Stimulated activated memory B cell treated with anti-CD40 and anti-IgM and Interleukin-4, amounts not matched to agents 10 μg/mL and 1 μg/mL and 100 μg/mL, for 72 hours (primary cell): Measurements from ENCODE around the gene ANKS1B.
"Not testable (repeated sequence)": the region's sequence is repeated elsewhere in the genome, so short reads cannot be mapped to it uniquely, and the experiment has no call there.

Experiments used
- ATAC-seq: fragments of 150-1000 bp; cut with Tn5 transposase; 2 replicates; pipeline ENCODE4 v1.10.0; 2021
- H3K27ac Mint-ChIP-seq: one replicate; pipeline ENCODE4 v1.8.0; 2022; ENCODE audit warnings: mild to moderate bottlenecking, mixed read lengths
- H3K27me3 Mint-ChIP-seq: one replicate; pipeline ENCODE4 v1.8.0; 2022; ENCODE audit warnings: mixed read lengths
- H3K36me3 Mint-ChIP-seq: one replicate; pipeline ENCODE4 v1.8.0; 2022; ENCODE audit warnings: mixed read lengths
- H3K4me1 Mint-ChIP-seq: one replicate; pipeline ENCODE4 v1.8.0; 2022; ENCODE audit warnings: mixed read lengths
- H3K4me3 Mint-ChIP-seq: one replicate; pipeline ENCODE4 v1.8.0; 2022; ENCODE audit warnings: mild to moderate bottlenecking, moderate library complexity, mixed read lengths
- H3K9me3 Mint-ChIP-seq: one replicate; pipeline ENCODE4 v1.8.0; 2022; ENCODE audit warnings: mixed read lengths

ANKS1B gene

DNA sequence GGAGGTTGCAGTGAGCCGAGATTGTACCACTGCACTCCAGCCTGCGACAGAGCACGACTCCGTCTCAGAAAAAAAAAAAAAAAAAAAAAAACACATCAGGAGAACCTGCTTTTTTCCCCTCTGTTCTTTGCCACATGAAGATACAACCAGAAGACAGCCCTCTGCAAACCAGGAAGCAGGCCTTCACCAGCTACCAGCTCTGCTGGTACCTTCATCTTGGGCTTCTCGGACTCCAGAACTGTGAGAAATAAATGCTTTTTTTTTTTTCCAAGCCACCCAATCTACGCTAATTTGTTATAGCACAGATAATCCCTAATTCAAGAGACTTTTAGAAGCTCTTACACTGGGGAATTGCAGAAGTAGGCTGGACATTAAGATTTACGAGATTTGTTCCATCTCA is 216.0 kb downstream of the ANKS1B start:
- Mint-ChIP-seq H3K27ac (no peak overlapping the region), H3K4me1 (no peaks in the 10 kb centered on the region), H3K27me3 (no peaks in the 10 kb centered on the region), H3K9me3 (peaks cover 2% of the 10 kb centered on the region), H3K4me3 (no peak overlapping the region), H3K36me3 (no peaks in the 10 kb centered on the region)
- no peak for ATAC-seq

DNA sequence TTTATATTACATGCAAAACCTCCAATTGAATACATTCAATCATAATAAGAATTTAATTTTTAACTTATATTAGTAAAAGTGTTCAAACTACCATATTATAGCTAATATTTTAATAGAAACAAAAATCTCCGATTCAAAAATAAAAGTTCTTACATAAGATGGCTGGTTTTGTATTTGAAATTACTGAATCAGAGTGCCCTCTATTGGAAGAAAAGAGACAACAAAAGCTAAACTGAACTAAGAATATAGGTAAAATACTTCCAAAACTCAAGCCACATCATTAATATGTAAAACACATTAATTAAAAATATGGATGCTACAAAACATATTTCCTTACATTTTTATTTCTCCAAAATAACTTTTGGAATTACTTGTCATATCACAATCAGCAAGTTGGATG is 216.9 kb downstream of the ANKS1B start:
- H3K27ac Mint-ChIP-seq: no peak overlapping the region
- no peak overlapping the region for H3K4me3 Mint-ChIP-seq
- ATAC-seq: no peak
- no peaks in the 10 kb centered on the region for H3K27me3 Mint-ChIP-seq
- H3K9me3 Mint-ChIP-seq: peaks cover 6% of the 10 kb centered on the region
- H3K4me1 Mint-ChIP-seq: no peaks in the 10 kb centered on the region
- H3K36me3 Mint-ChIP-seq: no peaks in the 10 kb centered on the region

DNA sequence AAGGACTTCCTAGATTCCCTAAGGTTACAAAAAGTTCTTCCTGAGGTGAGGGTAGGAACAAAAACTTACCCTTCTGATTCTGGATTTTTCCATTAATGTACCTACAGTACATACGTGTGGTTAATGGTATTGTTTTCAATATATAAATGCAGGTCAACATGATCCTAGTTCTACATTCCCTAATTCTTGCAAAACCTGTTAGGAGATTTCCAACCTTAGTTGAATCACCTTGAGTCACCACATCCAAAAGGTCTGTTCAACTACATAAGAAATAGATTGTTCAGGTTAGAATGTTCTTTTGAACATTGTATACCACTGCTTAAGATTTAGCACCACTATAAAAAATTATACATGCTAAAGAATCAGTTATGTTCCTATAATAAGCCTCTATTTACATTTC is 218.3 kb downstream of the ANKS1B start:
- no peaks in the 10 kb centered on the region for H3K36me3 Mint-ChIP-seq
- H3K27ac Mint-ChIP-seq: no peak overlapping the region
- no peak overlapping the region for H3K4me3 Mint-ChIP-seq
- no peak for ATAC-seq
- H3K9me3 Mint-ChIP-seq: peaks cover 6% of the 10 kb centered on the region
- H3K27me3 Mint-ChIP-seq: no peaks in the 10 kb centered on the region
- no peaks in the 10 kb centered on the region for H3K4me1 Mint-ChIP-seq

DNA sequence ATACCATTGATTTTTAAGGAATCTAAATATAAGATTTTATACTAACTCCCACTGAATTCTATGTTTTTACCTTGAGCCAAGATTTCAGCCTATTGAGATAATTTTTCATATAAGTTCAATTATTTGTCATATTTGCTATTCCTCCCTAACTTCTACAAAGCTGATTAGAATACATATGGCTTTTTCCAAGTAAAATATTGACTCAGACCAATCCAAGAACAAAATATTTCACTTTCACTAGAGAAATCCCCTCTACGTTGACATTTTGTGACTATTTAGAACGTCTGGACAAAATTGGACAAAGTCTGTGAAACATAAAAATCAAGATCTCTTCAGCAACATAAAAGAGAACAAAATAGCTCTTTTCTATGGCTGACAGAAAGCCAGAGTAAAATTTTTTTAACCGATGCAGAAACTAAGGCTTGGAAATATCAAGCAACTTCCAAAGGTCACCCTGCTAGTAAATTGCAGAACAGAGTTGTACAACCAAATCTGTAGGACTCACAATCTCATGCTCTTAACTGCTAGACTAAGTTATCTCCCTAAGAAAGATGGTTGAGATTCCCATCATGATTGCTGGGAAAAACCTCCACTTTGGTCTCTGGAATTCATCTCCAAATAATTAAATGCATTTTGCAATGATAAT is 219.1 kb downstream of the ANKS1B start:
- no peak overlapping the region for H3K4me3 Mint-ChIP-seq
- ATAC-seq: no peak

DNA sequence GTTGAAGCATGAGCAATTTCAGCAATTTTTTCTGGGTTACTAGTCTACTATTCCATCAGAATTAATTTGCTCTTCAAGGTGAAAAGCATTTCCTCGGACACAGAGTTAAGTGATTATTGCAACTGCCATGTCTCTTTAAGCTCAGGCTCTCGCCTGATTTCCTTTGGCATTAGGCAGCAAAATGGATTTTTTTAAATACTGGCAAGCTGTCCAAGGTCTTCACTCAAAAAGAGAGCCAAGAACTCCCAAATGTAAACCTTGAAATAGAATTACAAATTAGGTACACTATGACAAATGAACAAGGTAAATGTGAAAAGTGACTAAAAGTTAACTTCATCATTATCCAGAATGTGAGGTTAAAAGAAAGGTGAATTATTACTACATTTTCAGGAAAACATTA is 225.3 kb downstream of the ANKS1B start:
- Mint-ChIP-seq H3K9me3 (peaks cover 12% of the 10 kb centered on the region), H3K27ac (no peak overlapping the region), H3K36me3 (no peaks in the 10 kb centered on the region), H3K27me3 (no peaks in the 10 kb centered on the region), H3K4me3 (no peak overlapping the region), H3K4me1 (no peaks in the 10 kb centered on the region)
- no peak for ATAC-seq

More for the DNA sequence above, 219.1 kb downstream of the ANKS1B start:
- H3K27ac Mint-ChIP-seq: no peak overlapping the region
- H3K27me3 Mint-ChIP-seq: no peaks in the 10 kb centered on the region
- H3K4me1 Mint-ChIP-seq: no peaks in the 10 kb centered on the region
- H3K9me3 Mint-ChIP-seq: peaks cover 9% of the 10 kb centered on the region
- H3K36me3 Mint-ChIP-seq: no peaks in the 10 kb centered on the region

DNA sequence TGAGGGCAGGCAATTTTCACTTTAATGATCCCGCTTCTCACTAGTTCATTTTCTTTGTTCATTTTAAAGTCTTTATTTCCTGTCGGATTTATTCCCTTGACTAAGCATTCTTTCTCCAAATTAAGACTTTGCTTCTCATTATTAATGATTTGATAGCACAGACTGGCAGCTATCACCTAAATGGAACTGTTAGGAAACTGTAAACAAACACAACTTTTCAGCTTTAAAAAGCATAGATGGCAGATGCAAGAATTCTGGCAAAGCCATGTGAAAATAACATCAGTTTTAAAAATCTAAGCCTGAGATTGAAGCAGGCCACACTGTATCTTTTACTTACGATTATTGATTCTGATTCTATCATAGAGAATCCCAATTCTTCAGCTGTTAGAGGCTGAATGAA is 225.7 kb downstream of the ANKS1B start:
- H3K9me3 Mint-ChIP-seq: peaks cover 12% of the 10 kb centered on the region
- H3K36me3 Mint-ChIP-seq: no peaks in the 10 kb centered on the region
- no peak overlapping the region for H3K4me3 Mint-ChIP-seq
- H3K4me1 Mint-ChIP-seq: no peaks in the 10 kb centered on the region
- H3K27ac Mint-ChIP-seq: no peak overlapping the region
- H3K27me3 Mint-ChIP-seq: no peaks in the 10 kb centered on the region
- ATAC-seq: no peak

DNA sequence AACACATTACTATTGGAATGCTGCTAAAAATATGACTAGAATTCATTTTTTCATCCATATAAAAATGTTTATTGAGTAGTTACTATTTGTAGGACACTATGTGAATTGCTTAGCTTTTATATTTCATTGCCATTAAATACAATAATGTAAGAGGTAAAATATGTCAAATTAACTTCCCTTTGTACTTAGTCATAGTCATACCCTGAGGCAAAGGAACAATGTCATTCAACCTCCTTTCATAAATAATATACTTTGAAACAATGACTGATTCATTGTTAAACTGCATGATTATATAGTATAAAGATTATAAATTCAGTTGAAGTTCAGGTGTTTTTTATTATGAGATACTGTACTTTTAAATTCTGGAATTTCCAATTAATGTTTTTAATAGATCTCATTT is 232.0 kb downstream of the ANKS1B start:
- H3K4me1 Mint-ChIP-seq: no peaks in the 10 kb centered on the region
- H3K9me3 Mint-ChIP-seq: peaks cover 8% of the 10 kb centered on the region
- no peak for ATAC-seq
- no peaks in the 10 kb centered on the region for H3K36me3 Mint-ChIP-seq
- H3K27me3 Mint-ChIP-seq: no peaks in the 10 kb centered on the region
- H3K4me3 Mint-ChIP-seq: no peak overlapping the region
- H3K27ac Mint-ChIP-seq: no peak overlapping the region

DNA sequence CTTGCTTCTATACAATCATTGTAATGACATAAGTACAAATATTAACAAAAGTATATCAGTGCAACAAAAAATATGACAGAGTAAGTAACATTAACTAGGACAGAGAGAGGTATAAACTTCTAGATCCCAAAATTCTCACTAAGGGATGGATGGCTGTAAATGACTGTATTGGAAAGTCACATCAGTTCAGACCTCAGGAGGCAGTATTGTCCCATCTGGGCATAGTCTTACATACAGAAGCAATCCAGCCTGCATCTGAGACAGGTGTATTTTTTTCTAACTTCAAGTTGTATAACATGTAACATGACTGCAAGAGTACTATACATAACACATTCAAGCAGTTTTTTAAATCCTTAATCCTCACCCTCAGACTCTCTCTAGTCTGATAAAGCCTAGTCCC is 238.2 kb downstream of the ANKS1B start:
- no peak for ATAC-seq
- H3K36me3 Mint-ChIP-seq: no peaks in the 10 kb centered on the region
- H3K9me3 Mint-ChIP-seq: no peaks in the 10 kb centered on the region
- H3K4me3 Mint-ChIP-seq: no peak overlapping the region
- no peak overlapping the region for H3K27ac Mint-ChIP-seq
- H3K4me1 Mint-ChIP-seq: no peaks in the 10 kb centered on the region
- no peaks in the 10 kb centered on the region for H3K27me3 Mint-ChIP-seq

DNA sequence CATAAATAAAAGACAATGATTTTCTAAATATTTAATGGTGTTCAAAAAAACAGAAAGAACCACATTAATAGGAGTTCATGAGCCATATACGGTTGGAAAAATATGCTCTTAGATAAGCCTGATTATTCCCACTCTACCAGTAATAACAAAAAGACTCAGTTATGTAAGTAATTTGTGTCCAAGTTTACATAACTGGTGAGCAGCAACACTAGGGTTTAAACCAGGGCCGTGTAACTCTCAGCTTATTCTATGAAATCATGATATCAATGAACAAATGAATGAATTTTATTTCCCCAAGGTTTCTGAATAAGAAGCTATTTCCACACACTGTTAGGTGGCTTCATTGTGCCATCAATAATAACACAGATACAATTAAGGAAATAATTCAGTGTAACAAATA is 238.8 kb downstream of the ANKS1B start:
- no peaks in the 10 kb centered on the region for H3K36me3 Mint-ChIP-seq
- H3K27ac Mint-ChIP-seq: no peak overlapping the region
- no peaks in the 10 kb centered on the region for H3K27me3 Mint-ChIP-seq
- ATAC-seq: no peak
- no peak overlapping the region for H3K4me3 Mint-ChIP-seq
- no peaks in the 10 kb centered on the region for H3K9me3 Mint-ChIP-seq
- no peaks in the 10 kb centered on the region for H3K4me1 Mint-ChIP-seq

DNA sequence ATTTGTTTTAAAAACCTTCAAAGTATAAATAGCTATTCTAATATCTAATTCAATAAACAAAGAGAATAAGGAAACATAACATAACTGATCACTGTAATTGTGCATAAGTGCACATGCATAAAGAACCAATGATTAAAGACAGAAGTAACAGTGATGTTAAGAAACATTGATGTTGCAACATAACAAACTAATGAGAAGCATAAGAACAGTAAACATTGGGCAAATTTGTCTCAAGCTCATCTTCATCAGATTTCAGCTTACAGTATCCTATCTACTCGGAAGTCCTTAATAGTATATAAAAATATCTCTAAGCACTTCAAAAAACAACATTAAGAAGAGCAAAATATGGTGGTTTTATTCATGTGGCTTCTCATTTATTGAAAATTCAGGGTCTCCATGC is 239.6 kb downstream of the ANKS1B start:
- no peak overlapping the region for H3K4me3 Mint-ChIP-seq
- no peak for ATAC-seq
- no peaks in the 10 kb centered on the region for H3K9me3 Mint-ChIP-seq
- no peaks in the 10 kb centered on the region for H3K4me1 Mint-ChIP-seq
- H3K27ac Mint-ChIP-seq: no peak overlapping the region
- no peaks in the 10 kb centered on the region for H3K27me3 Mint-ChIP-seq
- H3K36me3 Mint-ChIP-seq: no peaks in the 10 kb centered on the region

DNA sequence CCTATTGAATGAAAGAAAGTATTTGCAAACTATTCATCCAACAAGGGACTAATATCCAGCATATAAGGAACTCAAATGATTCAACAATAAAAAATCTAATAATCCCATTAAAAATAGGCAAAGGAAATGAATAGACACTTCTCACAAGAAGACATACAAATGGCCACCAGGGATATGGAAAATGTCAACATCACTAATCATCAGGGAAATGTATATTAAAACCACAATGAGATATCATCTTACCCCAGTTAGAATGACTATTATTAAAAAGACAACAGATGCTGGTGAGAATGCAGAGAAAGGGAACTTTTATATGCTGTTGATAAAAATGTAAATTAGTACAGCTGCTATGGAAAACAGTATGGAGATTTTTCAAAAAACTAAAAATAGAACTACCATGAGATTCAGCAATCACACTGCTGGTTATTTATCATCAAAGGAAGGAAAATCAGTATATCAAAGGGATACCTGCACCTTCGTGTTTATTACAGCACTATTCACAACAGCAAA is 247.9 kb downstream of the ANKS1B start:
- no peaks in the 10 kb centered on the region for H3K4me1 Mint-ChIP-seq
- peaks cover 10% of the 10 kb centered on the region for H3K9me3 Mint-ChIP-seq
- H3K27ac Mint-ChIP-seq: no peak overlapping the region
- ATAC-seq: no peak
- H3K27me3 Mint-ChIP-seq: no peaks in the 10 kb centered on the region
- no peaks in the 10 kb centered on the region for H3K36me3 Mint-ChIP-seq
- no peak overlapping the region for H3K4me3 Mint-ChIP-seq

DNA sequence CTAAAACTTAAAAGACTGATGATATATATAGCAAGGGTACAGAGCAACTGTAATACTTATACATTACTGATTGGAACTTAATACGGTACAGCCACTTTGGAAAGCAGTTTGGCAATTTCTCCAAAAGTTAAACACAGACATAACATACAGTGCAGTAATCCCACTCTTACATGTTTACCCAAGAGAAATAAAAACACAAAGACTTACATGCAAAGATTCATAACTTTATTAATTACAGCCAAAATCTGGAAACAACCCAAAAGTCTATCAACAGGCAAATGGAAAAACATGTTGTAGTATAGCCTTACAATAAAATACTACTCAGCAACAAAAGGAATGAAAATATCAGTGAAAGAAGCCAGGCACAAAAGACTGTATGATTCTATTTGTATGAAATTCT is 252.6 kb downstream of the ANKS1B start:
- no peaks in the 10 kb centered on the region for H3K27me3 Mint-ChIP-seq
- H3K4me3 Mint-ChIP-seq: no peak overlapping the region

DNA sequence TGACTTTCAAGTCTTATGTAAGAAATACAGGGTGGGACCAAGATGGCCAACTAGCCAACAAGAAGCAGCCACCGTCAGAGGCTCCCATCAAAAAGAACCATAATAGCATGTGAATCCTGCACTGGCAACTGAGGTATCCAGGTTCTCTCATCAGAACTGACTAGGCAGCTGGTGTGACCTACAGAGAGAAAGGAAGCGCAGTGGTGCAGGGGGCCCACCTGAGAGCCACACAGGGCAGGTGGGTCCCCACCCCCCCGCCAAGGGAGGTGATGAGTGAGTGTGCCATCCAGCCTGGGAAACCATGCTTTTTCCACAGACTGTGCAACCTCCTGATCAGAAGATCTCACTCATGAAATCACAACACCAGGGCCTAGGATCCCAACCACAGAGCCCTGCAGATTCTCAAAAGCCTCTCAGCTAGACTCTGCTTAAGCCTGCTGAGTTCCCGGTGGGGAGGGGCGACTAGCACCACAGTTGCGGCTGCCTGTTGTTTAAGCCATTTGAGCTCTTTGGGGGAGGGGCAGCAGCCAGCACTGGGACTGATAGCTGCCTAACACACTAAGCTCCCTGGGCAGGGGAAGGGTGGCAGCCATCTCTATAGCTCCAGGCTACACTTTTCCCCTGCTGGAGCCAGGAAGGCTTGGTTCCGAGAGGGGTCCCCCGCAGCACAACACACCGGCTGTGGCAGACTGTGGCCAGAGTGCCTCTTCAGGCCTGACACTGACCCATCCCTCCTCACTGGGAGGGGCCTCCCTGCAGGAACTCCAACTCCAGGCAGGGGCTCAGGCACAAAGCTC is 261.8 kb downstream of the ANKS1B start:
- Mint-ChIP-seq H3K36me3 (no peaks in the 10 kb centered on the region), H3K27ac (no peak overlapping the region), H3K4me1 (no peaks in the 10 kb centered on the region), H3K9me3 (peaks cover 2% of the 10 kb centered on the region), H3K27me3 (no peaks in the 10 kb centered on the region), H3K4me3 (no peak overlapping the region)
- ATAC-seq: no peak

More for the DNA sequence above, 252.6 kb downstream of the ANKS1B start:
- H3K36me3 Mint-ChIP-seq: no peaks in the 10 kb centered on the region
- no peak overlapping the region for H3K27ac Mint-ChIP-seq
- H3K4me1 Mint-ChIP-seq: no peaks in the 10 kb centered on the region
- peaks cover 9% of the 10 kb centered on the region for H3K9me3 Mint-ChIP-seq
- ATAC-seq: no peak

DNA sequence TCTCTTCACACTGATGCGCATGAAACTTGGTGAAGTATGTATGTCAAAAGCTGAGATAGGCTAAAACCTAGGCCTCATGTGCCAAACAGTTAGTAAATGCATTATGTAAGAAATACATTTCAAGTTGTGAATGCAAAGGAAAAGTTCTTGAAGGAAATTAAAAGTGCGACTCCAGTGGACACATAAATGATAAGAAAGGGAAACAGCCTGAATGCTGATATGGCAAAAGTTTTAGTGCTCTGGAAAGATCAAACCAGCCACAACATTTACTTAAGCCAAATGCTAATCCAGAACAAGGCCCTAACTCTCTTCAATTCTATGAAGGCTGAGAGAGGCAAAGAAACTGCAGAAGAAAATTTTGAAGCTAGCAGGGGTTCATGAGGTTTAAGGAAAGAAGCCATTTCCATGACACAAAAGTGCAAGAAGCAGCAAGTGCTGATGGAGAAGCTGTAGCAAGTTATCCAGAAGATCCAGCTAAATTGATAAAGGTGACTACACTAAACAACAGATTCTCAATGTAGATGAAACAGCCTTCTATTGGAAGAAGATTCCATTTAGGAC is 262.9 kb downstream of the ANKS1B start:
- no peak for ATAC-seq
- H3K27ac Mint-ChIP-seq: no peak overlapping the region
- H3K4me1 Mint-ChIP-seq: no peaks in the 10 kb centered on the region
- H3K4me3 Mint-ChIP-seq: no peak overlapping the region
- no peaks in the 10 kb centered on the region for H3K36me3 Mint-ChIP-seq
- H3K9me3 Mint-ChIP-seq: peaks cover 3% of the 10 kb centered on the region
- no peaks in the 10 kb centered on the region for H3K27me3 Mint-ChIP-seq

DNA sequence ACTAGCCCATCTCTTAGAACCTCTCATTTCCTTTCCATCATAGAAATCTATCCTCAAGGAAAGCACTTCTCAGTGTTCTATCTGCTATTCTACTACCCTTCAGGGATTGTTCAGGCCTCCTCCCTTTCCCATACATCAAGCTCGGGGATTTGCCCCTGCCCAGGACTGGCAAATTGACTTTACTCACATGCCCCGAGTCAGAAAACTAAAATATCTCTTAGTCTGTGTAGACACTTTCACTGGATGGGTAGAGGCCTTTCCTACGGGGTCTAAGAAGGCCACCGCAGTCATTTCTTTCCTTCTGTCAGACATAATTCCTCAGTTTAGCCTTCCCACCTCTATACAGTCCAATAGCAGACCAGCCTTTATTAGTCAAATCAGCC is 264.7 kb downstream of the ANKS1B start:
- not testable (repeated sequence) for H3K27ac Mint-ChIP-seq, H3K4me1 Mint-ChIP-seq, H3K4me3 Mint-ChIP-seq, H3K27me3 Mint-ChIP-seq, H3K36me3 Mint-ChIP-seq, ATAC-seq
- H3K9me3 Mint-ChIP-seq: peaks cover 11% of the 10 kb centered on the region
